ENCODE measurements around the gene LRRC26.

DNA sequence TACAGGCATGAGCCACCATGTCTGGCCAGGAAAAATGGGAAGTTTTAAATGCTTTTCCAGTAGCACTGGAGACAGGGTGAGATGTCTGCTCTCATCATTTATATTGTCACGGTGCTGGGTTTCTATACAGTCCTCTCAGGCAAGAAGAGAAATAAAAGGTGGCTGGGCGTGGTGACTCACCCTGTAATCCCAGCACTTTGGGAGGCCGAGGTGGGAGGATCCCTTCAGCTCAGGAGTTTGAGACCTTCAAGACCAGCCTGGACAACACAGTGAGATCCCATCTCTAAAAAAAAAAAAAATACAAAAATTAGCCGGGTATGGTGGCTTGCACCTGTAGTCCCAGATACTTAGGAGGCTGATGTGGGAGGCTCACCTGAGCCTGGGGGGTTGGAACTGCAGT is 35.7 kb downstream of the LRRC26 start:
- TF ChIP-seq, protein P1, sequence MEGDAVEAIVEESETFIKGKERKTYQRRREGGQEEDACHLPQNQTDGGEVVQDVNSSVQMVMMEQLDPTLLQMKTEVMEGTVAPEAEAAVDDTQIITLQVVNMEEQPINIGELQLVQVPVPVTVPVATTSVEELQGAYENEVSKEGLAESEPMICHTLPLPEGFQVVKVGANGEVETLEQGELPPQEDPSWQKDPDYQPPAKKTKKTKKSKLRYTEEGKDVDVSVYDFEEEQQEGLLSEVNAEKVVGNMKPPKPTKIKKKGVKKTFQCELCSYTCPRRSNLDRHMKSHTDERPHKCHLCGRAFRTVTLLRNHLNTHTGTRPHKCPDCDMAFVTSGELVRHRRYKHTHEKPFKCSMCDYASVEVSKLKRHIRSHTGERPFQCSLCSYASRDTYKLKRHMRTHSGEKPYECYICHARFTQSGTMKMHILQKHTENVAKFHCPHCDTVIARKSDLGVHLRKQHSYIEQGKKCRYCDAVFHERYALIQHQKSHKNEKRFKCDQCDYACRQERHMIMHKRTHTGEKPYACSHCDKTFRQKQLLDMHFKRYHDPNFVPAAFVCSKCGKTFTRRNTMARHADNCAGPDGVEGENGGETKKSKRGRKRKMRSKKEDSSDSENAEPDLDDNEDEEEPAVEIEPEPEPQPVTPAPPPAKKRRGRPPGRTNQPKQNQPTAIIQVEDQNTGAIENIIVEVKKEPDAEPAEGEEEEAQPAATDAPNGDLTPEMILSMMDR (IDR thresholded peaks at IDR 0.05): no peak
- TF ChIP-seq POLR2A (IDR thresholded peaks at IDR 0.05): no peak
